KMS-11 (cell line): Measurements from ENCODE around the gene CORO1C.

Experiments
- H2AFZ ChIP-seq: fragments of 200-600 bp; sonication (generic); 2 replicates; pipeline ENCODE4 v1.6.1; 2016; ENCODE audit warnings: antibody characterized with exemption, mixed run types, low read depth
- H3K27ac ChIP-seq: fragments of 200-600 bp; sonication (generic); 2 replicates; pipeline ENCODE4 v1.6.1; 2016; ENCODE audit warnings: mild to moderate bottlenecking, mixed run types
- H3K27me3 ChIP-seq: fragments of 200-600 bp; sonication (generic); 2 replicates; pipeline ENCODE4 v1.6.1; 2017; ENCODE audit warnings: mild to moderate bottlenecking, low read depth, mixed run types, moderate library complexity; ENCODE audit not compliant: insufficient read depth
- H3K36me3 ChIP-seq: fragments of 200-600 bp; sonication (generic); 2 replicates; pipeline ENCODE4 v1.6.1; 2017; ENCODE audit warnings: mild to moderate bottlenecking, mixed run types; ENCODE audit not compliant: insufficient read depth
- H3K4me1 ChIP-seq: fragments of 200-600 bp; sonication (generic); 2 replicates; pipeline ENCODE4 v1.6.1; 2016; ENCODE audit warnings: mild to moderate bottlenecking, low read depth, mixed run types; ENCODE audit not compliant: poor library complexity, severe bottlenecking
- H3K4me2 ChIP-seq: fragments of 200-600 bp; sonication (generic); 2 replicates; pipeline ENCODE4 v1.7.0; 2016; ENCODE audit warnings: mild to moderate bottlenecking, mixed run types
- H3K4me3 ChIP-seq: fragments of 200-600 bp; sonication (generic); IDR thresholded peaks from 2 replicates; pipeline ENCODE4 v1.6.1; 2017; ENCODE audit warnings: low read depth, low read length, mixed read lengths; ENCODE audit not compliant: insufficient read depth
- H3K79me2 ChIP-seq: fragments of 200-600 bp; sonication (generic); 2 replicates; pipeline ENCODE4 v1.6.1; 2016; ENCODE audit warnings: low read depth, mixed run types; ENCODE audit not compliant: insufficient read depth
- H3K9ac ChIP-seq: fragments of 200-600 bp; sonication (generic); 2 replicates; pipeline ENCODE4 v1.6.1; 2016; ENCODE audit warnings: mild to moderate bottlenecking, mixed run types
- H4K20me1 ChIP-seq: fragments of 200-600 bp; sonication (generic); 2 replicates; pipeline ENCODE4 v1.6.1; 2016; ENCODE audit warnings: mild to moderate bottlenecking, mixed run types; ENCODE audit not compliant: insufficient read depth
- TF ChIP-seq, protein P1 (sequence below): fragments of 200-600 bp; sonication (generic); conservative IDR thresholded peaks from 2 replicates; pipeline ENCODE4 v1.6.1; 2017; ENCODE audit warnings: low read depth, mild to moderate bottlenecking, antibody characterized with exemption, low read length, moderate library complexity, mixed read lengths

The CORO1C gene

DNA sequence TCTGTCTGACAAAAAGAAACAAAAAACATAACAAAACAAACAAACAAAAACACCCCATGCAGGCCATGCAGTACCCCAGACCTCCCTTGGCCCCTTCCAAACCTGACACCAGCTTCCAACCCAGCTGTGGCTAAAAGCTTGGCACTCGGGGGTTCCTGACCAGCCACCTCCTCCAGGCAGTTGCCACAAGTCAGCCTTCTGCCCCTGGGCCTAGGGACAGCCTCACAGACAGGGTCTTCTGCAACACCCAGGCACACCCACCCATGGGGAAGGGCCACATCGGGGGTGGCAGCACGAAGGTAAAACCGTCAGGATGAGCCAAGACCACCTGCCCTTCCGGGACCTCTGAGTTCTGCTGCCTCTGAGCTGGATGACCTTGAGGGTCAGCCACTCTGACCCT, 122.7 kb downstream of the CORO1C start:
- Histone ChIP-seq H4K20me1 (no peaks in the 10 kb centered on the region), H3K27ac (no peak overlapping the region), H3K36me3 (no peaks in the 10 kb centered on the region), H3K9ac (no peak overlapping the region), H3K4me3 (no peak overlapping the region), H3K4me2 (no peak overlapping the region), H3K79me2 (no peaks in the 10 kb centered on the region), H3K27me3 (no peaks in the 10 kb centered on the region), H2AFZ (no peak overlapping the region), H3K4me1 (peaks cover 7% of the 10 kb centered on the region)
- TF ChIP-seq, protein P1, sequence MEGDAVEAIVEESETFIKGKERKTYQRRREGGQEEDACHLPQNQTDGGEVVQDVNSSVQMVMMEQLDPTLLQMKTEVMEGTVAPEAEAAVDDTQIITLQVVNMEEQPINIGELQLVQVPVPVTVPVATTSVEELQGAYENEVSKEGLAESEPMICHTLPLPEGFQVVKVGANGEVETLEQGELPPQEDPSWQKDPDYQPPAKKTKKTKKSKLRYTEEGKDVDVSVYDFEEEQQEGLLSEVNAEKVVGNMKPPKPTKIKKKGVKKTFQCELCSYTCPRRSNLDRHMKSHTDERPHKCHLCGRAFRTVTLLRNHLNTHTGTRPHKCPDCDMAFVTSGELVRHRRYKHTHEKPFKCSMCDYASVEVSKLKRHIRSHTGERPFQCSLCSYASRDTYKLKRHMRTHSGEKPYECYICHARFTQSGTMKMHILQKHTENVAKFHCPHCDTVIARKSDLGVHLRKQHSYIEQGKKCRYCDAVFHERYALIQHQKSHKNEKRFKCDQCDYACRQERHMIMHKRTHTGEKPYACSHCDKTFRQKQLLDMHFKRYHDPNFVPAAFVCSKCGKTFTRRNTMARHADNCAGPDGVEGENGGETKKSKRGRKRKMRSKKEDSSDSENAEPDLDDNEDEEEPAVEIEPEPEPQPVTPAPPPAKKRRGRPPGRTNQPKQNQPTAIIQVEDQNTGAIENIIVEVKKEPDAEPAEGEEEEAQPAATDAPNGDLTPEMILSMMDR = no peak

DNA sequence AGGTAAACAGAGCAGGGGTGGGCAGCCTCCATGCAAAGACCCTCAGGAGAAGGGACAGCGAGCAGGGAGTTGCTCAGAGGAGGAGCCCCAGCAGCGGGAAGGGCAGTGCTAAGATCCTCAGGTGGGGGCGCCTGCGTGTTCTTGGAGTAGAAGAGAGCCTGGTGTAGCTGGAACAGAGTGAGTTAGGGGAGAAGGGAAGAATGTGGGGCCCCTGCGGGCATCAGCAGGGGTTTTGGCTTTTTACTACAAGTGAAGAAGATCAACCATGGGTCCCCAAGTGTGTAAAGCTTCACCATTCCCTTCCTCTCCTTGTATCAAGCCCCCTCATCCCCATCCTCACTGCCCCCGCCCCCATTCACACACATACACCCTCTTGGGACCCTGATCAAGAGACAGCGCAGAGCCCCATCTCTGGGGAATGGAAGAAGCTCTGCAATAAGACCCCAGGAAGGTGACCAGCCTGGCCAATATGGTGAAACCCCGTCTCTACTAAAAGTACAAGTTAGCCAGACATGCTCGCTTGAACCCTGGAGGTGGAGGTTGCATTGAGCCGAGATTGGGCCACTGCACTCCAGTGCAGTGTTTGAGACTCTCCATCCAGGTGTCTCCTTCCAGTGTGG, 123.2 kb downstream of the CORO1C start:
- no peak overlapping the region for H3K4me2 ChIP-seq
- TF ChIP-seq, protein P1 = no peak
- no peak overlapping the region for H3K4me3 ChIP-seq
- no peak overlapping the region for H2AFZ ChIP-seq
- no peaks in the 10 kb centered on the region for H3K27me3 ChIP-seq
- no peak overlapping the region for H3K9ac ChIP-seq
- H3K79me2 ChIP-seq = no peaks in the 10 kb centered on the region
- H3K27ac ChIP-seq = no peak overlapping the region
- H3K4me1 ChIP-seq = peaks cover 2% of the 10 kb centered on the region
- no peaks in the 10 kb centered on the region for H4K20me1 ChIP-seq
- H3K36me3 ChIP-seq = no peaks in the 10 kb centered on the region

DNA sequence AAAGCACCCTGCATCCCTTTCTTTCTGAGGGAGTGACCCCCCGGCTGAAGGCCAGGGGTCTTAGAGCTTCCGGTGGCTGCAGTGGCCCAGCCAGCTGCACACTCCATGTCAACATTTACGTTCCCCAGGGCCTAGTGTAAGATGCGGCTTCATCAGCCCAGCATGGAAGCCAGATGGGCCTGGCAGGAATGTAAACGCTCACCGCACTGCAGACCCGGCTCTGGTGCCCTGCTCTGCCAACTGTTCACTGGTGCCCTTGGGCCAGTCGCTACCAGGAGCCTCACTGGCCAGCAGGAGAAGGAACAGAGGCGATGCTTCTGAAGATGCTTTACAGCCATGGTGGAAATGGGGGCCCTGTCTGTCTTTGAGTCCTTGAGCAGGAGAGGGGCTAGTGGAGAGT, 124.8 kb downstream of the CORO1C start:
- H2AFZ ChIP-seq = no peak overlapping the region
- H4K20me1 ChIP-seq = no peaks in the 10 kb centered on the region
- no peak overlapping the region for H3K9ac ChIP-seq
- no peaks in the 10 kb centered on the region for H3K36me3 ChIP-seq
- H3K27ac ChIP-seq = no peak overlapping the region
- H3K4me1 ChIP-seq = no peaks in the 10 kb centered on the region
- TF ChIP-seq, protein P1 = no peak
- H3K4me3 ChIP-seq = no peak overlapping the region
- no peak overlapping the region for H3K4me2 ChIP-seq
- H3K27me3 ChIP-seq = no peaks in the 10 kb centered on the region
- H3K79me2 ChIP-seq = no peaks in the 10 kb centered on the region

DNA sequence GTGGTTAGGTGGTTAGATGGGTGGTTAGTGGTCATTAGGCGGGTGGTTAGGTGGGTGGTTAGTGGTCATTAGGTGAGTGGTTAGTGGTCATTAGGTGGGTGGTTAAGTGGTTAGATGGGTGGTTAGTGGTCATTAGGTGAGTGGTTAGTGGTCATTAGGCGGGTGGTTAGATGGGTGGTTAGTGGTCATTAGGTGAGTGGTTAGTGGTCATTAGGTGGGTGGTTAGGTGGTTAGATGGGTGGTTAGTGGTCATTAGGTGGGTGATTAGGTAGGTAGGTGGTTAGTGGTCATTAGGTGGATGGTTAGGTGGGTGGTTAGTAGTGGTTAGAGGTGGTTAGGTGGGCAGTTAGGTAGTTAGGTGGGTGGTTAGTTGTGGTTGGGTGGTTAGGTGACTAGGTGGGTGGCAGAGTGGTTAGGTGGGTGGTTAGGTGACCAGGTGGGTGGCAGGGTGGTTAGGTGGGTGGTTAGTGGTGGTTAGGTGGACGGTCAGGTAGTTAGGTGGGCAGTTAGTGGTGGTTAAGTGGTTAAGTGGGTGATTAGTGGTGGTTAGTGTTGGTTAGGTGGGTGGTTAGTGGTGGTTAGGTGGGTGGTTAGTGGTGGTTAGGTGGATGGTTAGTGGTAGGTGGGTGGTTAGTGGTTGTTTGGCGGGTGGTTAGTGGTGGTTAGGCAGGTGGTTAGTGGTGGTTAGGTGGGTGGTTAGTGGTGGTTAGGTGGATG, 125.5 kb downstream of the CORO1C start:
- Histone ChIP-seq H3K79me2 (no peaks in the 10 kb centered on the region), H3K4me1 (no peaks in the 10 kb centered on the region), H3K9ac (no peak overlapping the region), H3K4me3 (no peak overlapping the region), H3K4me2 (no peak overlapping the region), H4K20me1 (no peaks in the 10 kb centered on the region), H2AFZ (no peak overlapping the region), H3K27me3 (no peaks in the 10 kb centered on the region), H3K27ac (no peak overlapping the region), H3K36me3 (no peaks in the 10 kb centered on the region)
- TF ChIP-seq, protein P1 = no peak
